A673 (cell line): ENCODE results near the gene OSBP2.

Source experiments
- EZH2 ChIP-seq: fragments of 200-600 bp; sonication (generic); IDR thresholded peaks from 2 replicates; pipeline ENCODE4 v1.6.1; 2017; ENCODE audit warnings: borderline replicate concordance, low read depth, mild to moderate bottlenecking, mixed read lengths, antibody characterized with exemption, low read length; ENCODE audit not compliant: poor library complexity, severe bottlenecking
- TF ChIP-seq, protein P1 (sequence below): fragments of 300-800, 200-600 bp; sonication (generic); conservative IDR thresholded peaks from 2 replicates; pipeline ENCODE4 v1.5.1; 2017; ENCODE audit warnings: low read depth, mild to moderate bottlenecking, antibody characterized with exemption, low read length, moderate library complexity, mixed read lengths

DNA sequence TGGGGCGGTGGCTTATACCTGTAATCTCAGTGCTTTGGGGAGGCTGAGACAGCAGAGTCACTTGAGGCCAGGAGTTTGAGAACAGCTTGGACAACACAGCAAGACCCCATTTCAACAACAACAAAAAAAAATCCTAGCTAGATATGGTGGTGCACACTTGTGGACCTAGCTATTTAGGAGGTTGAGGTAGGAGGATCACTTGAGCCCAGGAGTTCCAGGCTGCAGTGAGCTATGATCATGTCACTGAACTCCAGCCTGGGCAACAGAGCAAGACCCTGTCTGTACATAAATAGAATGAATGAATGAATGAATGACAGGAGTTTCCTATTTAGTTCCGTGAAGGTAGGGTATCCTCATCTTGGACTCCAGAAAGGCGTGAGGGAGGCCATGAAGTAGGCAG lies 107.0 kb downstream of the OSBP2 start:
- TF ChIP-seq, protein P1, sequence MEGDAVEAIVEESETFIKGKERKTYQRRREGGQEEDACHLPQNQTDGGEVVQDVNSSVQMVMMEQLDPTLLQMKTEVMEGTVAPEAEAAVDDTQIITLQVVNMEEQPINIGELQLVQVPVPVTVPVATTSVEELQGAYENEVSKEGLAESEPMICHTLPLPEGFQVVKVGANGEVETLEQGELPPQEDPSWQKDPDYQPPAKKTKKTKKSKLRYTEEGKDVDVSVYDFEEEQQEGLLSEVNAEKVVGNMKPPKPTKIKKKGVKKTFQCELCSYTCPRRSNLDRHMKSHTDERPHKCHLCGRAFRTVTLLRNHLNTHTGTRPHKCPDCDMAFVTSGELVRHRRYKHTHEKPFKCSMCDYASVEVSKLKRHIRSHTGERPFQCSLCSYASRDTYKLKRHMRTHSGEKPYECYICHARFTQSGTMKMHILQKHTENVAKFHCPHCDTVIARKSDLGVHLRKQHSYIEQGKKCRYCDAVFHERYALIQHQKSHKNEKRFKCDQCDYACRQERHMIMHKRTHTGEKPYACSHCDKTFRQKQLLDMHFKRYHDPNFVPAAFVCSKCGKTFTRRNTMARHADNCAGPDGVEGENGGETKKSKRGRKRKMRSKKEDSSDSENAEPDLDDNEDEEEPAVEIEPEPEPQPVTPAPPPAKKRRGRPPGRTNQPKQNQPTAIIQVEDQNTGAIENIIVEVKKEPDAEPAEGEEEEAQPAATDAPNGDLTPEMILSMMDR, result no peak
- no peak for TF ChIP-seq EZH2
